GM19395 (cell line): ENCODE measurements around the gene SLC35F4.
"Not testable (repeated sequence)": the region's sequence is repeated elsewhere in the genome, so short reads cannot be mapped to it uniquely, and the experiment has no call there.

ENCODE experiments used
- ATAC-seq: cut with Tn5 transposase; IDR thresholded peaks from one replicate; pipeline ENCODE4 v1.9.1; 2021; ENCODE audit warnings: mild to moderate bottlenecking, moderate library complexity; ENCODE audit not compliant: unreplicated experiment

Gene SLC35F4

DNA sequence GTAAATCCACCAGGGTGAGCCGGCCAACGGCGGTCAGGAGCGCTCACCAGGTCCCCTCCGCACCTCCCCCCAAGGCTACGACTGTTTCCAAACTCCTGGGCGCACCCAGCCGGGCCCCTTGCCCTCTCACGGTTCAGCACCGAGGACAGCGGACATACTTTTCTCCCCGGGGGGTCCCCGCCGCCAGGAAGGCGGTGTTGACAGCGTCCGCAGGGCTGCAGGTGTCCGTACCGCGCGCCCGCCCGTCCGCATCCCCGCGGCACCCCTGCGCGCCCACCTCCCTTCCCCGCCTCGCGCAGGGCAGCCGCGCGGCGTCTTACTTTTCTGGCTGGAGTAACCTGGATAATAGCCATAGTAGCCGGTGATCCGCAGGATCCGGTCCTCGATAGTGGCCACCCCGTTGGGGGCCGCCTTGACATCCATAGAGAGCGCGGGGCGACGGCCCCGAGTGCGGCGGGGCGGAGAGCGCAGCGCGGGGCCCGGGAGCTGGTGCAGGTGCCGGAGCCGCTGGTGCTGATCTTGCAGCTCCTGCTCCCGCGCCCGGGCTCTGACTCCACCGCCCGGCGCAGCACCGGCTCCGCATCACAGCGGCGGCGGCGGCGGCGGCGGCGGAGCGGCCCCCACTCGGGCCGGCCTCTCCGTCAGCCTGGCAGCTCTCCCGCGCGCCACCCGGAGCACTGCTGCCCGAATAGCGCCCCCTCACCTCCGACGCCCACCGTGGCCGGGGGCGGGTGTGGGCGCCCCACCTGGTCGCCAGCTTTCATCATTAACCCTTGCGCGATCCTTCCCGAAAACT is at the start of gene SLC35F4:
Gene SLC35F4, minus strand, starts transcription at position 690 of the 796 bp plus-strand sequence.
- ATAC-seq, result no peak

DNA sequence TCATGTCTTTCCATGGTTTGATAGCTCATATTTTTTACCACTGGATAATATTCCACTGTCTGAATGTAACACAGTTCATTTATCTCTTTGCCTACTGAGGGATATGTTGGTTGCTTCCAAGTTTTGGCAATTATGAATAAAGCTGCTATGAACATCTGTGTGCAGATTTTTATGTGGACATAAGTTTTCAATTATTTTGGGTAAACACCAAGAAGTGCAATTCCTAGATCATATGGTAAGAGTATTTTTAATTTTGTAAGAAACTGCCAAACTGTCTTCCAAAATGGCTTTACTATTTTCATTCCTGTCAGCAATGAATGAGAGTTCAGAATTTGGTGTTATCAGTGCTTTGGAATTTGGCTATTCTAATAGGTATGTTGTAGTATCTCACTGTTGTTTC is 43.7 kb upstream of the SLC35F4 start:
- ATAC-seq, result no peak

- no peak for ATAC-seq
Measured at GRCh38 chr14:57903954-57904353, 38.1 kb upstream of the SLC35F4 start.

DNA sequence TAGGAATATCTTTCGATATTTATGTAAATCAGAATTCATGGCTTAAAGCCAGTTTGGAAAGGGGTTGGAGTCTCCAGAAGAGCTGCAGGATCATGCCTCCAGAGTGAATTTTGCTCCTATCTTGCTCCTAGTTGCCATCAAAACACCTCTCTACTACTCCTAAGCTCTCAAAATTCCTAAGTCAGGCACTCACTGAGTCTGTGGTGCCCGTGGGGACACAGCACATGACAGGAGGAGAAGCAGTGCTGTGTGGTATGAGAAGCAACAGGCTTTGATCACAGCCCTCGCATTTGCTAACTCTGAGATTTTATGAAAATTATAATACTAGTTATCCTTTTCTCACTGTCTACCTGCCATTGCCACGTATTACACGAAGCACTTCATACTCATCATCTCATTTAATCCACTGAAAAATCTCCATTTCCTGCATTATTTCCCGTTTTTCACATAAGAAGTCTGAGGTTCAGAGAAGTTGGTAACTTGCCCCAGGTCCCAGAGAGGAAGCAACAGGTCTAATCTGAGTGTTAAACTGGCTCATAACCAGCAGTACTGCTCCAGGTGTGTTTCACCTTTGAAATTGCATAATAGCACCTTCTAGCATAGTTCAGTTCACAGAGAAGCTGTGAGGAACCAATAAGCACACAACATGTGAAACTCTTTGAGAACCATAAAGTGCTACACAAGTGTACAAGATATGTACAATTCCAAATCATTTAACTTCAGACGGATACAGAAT is 33.1 kb upstream of the SLC35F4 start:
- no peak for ATAC-seq

GRCh38 chr14:57897144-57897748 is 31.4 kb upstream of the SLC35F4 start:
- ATAC-seq, result no peak

DNA sequence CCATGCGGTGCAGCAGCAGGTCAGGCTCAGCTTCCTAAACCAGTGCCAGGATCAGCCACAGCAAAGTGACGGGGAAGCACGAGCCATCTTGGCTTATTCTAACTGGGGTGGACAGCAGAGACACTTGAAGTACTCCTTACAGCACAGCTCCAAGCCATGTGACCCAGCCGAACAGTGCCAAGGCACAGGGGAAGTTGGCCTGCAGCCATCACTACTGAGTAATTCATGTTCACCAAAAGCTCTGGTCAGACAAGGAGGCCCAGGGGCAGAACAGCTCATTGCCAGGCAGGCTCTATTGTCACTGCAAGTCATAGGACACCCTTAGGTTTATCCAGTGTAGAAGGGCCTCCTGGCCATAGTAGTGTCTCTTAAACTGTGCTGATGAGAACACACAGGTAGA is 23.4 kb upstream of the SLC35F4 start:
- ATAC-seq, result no peak

DNA sequence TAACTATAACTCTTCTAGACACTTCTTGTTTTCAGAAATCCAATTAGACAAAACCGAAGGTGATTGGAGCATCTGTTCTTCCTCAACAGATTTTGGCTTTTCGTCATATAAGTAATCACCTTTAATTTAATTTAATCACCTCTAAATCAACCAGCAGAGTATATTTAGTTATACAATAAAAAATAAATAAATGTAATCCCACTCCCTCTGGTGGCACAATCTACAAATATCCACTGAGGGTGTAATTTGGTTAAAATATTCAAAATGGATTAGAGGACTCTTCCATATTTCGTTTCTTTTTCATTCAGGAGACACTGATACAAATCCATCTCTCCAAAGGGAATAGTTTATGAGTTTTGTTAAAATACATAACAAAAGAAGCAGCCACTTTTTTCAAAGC is 18.3 kb upstream of the SLC35F4 start:
- no peak for ATAC-seq

DNA sequence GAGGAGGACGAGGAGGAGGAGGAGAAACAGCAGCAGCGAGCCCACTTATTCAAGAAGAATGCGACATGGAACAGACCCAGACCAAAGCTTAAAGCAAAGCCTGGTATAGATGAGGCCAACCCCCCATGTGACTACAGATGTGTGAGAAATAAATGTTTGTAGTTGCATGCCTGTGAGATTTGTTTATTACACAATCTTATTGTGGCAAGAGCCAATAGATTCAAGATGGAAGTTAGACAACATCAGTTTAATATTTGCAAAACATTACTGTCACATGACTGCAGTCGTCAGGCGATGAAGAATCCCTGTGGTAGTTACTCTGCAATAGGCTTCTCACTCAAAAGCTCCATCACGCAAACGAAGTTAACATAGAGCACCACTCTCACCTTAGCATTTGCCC is 17.2 kb upstream of the SLC35F4 start:
- ATAC-seq, result no peak

- no peak for ATAC-seq
Measured at GRCh38 chr14:57879516-57879915, 13.6 kb upstream of the SLC35F4 start.

DNA sequence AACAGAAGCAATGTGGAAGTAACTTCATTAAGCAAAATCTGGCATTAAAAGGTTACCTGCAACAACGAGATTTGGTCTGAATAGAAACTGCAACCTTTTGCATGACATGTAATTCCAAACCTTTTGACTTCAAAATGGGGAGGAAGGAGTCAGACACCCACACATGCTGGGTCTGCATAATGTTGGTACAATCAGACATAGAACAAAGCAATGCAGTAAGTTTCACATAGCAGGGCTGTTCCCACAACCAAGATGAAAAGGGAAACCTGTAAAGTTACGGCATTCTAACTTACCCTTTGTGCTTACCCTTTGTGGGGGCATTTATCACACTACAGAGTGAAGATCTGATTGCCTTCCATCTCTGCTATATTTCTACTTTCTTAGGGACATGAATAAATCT is 10.1 kb upstream of the SLC35F4 start:
- no peak for ATAC-seq

GRCh38 chr14:57875296-57875695 is 9.4 kb upstream of the SLC35F4 start:
- ATAC-seq, result no peak

- peak; percentile 83 for ATAC-seq
Measured at GRCh38 chr14:57871459-57872080, 5.7 kb upstream of the SLC35F4 start.

DNA sequence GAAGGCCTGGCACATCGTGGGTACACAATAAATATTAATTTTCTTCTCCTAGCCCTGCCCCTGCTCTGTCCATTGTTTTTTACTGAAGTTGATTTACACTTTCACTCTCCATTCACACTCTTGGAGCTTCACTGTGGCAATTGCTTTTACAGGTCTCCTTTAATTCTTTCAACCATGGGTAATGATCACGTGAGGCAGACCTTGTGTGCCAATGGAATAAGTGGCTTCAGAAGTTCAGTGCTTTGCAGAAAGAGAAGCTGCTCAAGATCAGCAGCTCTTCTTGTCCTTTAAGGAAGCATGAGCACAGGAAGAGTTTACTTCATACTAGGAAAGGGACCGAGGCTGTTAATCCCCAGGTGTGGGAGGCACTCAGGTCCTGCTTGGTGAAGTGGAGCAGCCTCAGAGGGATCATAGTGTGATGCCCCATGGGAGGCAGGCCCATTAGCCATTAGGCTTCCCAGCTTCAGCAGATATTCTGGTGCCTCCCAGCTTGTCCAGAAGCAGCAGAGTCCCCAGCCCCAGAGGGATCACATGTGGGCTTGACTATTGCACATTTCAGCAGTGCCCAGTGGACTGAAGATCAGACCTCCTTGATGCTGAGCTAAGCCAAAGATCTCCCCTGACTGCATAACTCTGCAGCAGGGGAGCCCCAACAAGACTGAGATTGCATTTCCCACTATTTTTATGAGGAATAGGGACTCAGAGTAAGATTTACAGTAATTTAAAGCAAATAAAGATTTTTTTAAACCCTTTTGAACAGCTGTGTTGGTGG is 5.0 kb upstream of the SLC35F4 start:
- no peak for ATAC-seq

- no peak for ATAC-seq
Measured at GRCh38 chr14:57869617-57870016, 3.7 kb upstream of the SLC35F4 start.

DNA sequence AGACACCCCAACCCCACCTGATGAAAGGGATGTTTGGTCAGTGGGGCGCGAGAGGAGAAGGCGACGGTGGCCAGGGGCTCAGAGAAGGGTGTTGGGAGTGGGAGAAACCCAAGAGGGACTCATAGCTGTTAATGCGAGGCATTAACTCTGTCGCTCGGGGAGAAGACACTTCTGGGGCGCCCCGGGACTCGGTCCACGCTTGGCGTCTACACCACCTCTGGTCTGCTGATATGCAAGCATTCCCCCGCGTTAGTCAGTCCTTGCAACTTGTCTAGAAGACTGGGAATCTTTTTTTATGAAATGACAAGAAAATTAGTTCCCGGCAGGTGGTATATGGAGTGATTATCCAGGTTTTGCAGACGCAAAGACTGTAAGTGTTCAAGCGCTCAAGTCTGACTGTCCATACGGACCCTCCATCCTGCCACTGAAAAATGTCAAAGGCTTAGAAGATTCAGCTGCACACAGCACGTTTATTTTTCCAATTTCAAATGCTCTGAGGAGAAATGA is 360 bp upstream of the SLC35F4 start:
- ATAC-seq, result no peak

DNA sequence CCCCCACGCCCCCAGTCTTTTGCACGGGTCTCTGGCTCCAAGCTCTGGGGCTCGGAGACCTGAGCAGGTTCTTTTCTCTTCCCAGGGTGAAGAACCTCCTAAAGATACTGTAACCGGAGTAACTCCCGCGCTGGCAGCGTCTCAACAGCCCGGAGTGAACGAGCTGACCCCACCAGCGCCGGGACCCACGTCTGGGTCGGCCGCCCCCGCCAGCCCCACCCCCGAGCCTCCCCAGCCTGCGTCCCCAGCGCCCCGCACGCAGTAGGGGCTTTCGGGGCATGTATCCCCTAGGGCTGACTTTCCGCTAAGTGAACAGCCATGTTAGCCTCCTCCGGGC is 858 bp downstream of the SLC35F4 start:
- ATAC-seq, result no peak

DNA sequence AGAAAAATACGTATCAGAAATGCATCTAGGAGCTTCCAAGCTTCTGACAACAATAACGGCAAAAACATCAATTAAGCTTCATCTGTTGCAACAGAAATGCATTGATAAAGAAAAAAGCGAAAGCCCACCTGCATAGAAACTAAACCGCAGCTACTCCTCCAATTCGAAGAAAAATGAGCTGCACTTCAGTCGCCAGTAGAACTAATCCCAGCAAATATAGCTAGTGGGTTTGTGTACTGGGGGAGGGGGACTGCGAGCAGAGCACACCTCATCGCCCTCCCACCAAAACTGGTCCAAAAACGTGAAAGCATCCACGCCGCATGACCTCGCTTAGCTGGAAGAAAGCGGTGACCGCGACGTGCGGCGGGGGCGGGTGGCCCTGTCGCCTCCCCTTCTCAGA is 1.2 kb downstream of the SLC35F4 start:
- ATAC-seq, result no peak

DNA sequence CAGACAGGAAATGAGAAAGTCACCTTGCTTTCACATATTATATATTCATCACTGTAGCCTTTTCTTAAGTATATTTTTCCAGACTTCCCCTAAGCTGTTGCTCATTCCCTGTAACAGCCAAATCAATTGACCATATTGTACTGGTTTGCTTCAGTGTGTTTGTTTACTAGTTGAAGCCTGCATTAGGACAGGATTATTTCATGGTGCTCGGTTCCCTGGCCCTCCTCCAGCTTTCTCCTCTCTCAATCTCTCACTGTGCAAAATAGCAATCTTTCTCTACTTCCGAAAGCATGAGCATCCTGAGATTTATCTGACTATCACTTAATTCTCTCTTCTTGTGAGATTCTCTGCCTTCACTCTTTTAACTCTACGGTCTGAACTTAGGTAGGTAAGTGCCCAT is 2.4 kb downstream of the SLC35F4 start:
- ATAC-seq, result no peak

- not testable (repeated sequence) for ATAC-seq
Measured at GRCh38 chr14:57855666-57856065, 10.2 kb downstream of the SLC35F4 start.

- no peak for ATAC-seq
Measured at GRCh38 chr14:57854571-57854970, 11.3 kb downstream of the SLC35F4 start.

- ATAC-seq, result no peak
Measured at GRCh38 chr14:57851354-57851753, 14.5 kb downstream of the SLC35F4 start.
